HG02884 (cell line): Measurements from ENCODE around the gene STC2.

Source experiments
- ATAC-seq: cut with Tn5 transposase; IDR thresholded peaks from one replicate; pipeline ENCODE4 v1.9.1; 2021; ENCODE audit warnings: mild to moderate bottlenecking, moderate library complexity; ENCODE audit not compliant: unreplicated experiment

STC2 gene

GRCh38 chr5:173268750-173269432, 59.3 kb downstream of the STC2 start:
- no peak for ATAC-seq

- ATAC-seq: no peak
These were observed 62.8 kb downstream of the STC2 start for GRCh38 chr5:173265433-173265832.
